ENCODE data around the gene COX6A1.
A peak's percentile ranks its signal among the peaks of the same experiment; 100 is the strongest.

COX6A1 gene

DNA sequence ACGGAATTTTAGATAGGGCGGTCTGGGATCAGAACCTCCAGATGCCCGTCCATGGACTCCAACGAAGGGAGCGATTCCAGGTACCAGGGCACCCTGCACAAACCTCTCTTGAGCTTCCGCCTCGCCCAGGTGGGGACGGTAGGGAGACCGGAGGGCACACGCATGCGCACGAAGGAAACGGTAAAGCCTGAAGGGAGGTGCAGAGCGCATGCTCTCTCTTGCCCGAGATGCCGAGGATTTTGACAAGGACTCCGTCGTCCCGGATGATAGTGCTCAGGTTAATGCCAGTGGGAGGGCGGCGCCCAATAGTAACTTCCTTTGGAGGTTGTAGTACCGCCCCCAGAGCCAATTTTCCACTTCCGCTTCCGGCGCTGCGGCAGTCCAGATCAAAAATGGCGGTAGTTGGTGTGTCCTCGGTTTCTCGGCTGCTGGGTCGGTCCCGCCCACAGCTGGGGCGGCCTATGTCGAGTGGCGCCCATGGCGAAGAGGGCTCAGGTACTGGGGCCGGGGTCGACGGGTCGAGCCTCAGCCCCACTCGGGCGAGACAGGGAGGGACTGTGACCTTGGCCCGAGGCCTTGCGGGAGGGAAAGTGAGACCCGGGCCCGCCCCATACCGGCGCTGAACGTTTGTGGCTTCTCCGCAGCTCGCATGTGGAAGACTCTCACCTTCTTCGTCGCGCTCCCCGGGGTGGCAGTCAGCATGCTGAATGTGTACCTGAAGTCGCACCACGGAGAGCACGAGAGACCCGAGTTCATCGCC, at the start of gene COX6A1:
TSS of gene COX6A1 (plus strand) at position 379 of the 760 bp plus-strand sequence. CDS start at position 393, 14 bp downstream.
- H3K27me3 ChIP-seq (ENCODE audit: insufficient read depth, poor library complexity, severe bottlenecking): no peaks in the 10 kb centered on the region
- H3K4me3 ChIP-seq (ENCODE audit: severe bottlenecking): peak within 1 kb of the TSS; percentile 68
- peaks cover 9% of the 10 kb centered on the region for H3K4me1 ChIP-seq (ENCODE audit: insufficient read depth, poor library complexity, severe bottlenecking)
- peak; percentile 99 for DNase-seq (ENCODE audit: low spot score)
- H3K36me3 ChIP-seq (ENCODE audit: low read depth): peaks cover 35% of the 10 kb centered on the region
- no peaks in the 10 kb centered on the region for H3K9me3 ChIP-seq (ENCODE audit: severe bottlenecking)
- TF ChIP-seq, protein P1, sequence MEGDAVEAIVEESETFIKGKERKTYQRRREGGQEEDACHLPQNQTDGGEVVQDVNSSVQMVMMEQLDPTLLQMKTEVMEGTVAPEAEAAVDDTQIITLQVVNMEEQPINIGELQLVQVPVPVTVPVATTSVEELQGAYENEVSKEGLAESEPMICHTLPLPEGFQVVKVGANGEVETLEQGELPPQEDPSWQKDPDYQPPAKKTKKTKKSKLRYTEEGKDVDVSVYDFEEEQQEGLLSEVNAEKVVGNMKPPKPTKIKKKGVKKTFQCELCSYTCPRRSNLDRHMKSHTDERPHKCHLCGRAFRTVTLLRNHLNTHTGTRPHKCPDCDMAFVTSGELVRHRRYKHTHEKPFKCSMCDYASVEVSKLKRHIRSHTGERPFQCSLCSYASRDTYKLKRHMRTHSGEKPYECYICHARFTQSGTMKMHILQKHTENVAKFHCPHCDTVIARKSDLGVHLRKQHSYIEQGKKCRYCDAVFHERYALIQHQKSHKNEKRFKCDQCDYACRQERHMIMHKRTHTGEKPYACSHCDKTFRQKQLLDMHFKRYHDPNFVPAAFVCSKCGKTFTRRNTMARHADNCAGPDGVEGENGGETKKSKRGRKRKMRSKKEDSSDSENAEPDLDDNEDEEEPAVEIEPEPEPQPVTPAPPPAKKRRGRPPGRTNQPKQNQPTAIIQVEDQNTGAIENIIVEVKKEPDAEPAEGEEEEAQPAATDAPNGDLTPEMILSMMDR (IDR thresholded peaks at IDR 0.05; ENCODE audit: poor library complexity, severe bottlenecking): peak; percentile 20
- H3K27ac ChIP-seq (ENCODE audit: poor library complexity, severe bottlenecking): peak within 1 kb of the TSS; percentile 46
- peak; percentile 98 for ATAC-seq (ENCODE audit: low read depth)

DNA sequence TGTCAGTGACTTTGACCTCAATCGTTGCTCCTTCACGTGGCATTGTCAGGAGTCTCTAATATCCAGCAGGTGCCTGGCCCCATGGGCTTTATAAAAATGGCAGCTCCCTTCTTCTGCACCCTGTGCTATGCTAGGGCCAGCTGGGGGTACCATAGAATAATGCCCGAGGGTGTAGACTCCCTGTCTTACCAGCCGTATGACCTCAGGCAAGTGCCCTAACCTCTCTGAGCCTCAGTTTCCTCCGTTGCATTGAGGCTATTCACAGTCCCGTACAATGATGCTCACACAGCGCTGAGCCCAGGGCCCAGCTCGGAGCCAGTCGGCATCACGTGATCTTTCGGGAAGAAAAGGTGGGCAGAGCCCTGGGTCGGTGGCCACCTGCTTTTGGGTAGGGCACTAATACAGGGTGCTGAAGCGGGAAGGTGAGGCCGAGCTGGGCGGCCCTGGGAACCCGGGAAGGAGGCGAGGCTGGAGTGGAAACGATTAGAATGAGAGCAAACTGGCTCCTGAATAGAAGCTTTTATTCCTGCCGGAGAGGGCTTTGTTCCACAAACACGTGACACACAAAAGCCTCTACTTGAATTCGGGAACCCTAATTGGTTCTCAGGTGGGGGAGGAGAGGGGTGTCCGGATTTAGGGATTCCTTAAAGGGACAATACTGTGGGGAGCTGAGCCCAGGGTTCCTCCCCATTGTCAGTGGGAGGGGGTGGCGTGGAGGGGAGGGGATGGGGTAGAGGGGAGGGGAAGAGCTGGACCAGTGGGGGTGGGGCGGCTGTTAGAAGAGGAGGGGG, 49.0 kb upstream of the COX6A1 start:
- no peaks in the 10 kb centered on the region for H3K27me3 ChIP-seq (ENCODE audit: insufficient read depth, poor library complexity, severe bottlenecking)
- TF ChIP-seq, protein P1 (IDR thresholded peaks at IDR 0.05; ENCODE audit: poor library complexity, severe bottlenecking): no peak
- H3K36me3 ChIP-seq (ENCODE audit: low read depth): no peaks in the 10 kb centered on the region
- ATAC-seq (ENCODE audit: low read depth) (no peak), DNase-seq (ENCODE audit: low spot score) (no peak)
- no peak overlapping the region for H3K4me3 ChIP-seq (ENCODE audit: severe bottlenecking)
- no peak overlapping the region for H3K27ac ChIP-seq (ENCODE audit: poor library complexity, severe bottlenecking)
- no peaks in the 10 kb centered on the region for H3K4me1 ChIP-seq (ENCODE audit: insufficient read depth, poor library complexity, severe bottlenecking)
- H3K9me3 ChIP-seq (ENCODE audit: severe bottlenecking): no peaks in the 10 kb centered on the region

DNA sequence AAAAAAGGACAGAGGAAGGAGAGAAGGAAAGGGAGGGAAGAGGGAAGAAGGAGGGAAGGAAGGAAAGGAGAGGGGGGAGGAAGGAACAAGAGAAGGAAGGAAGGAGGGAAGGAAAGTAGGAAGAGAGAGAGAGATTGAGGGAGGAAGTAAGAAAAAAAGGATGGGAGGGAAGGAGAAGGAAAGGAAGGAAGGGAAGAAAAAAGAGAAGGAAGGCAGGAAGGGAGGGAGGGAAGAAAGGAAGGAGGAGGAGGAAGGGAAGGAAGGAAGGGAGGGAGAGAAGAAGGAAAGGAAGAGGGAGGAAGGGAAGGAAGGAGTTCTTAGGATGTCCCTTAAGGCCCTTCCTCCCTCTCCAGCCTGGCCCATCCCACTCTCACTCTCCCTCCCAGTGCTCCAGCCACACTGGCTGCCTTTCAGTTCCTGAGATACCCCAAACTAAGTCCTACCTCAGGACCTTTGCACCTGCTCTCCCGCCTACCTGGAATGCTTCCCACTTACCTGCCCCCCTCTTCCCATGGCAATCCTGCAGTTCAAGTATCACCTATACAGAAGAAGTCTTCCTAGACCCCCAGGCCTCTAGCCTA, 47.3 kb upstream of the COX6A1 start:
- Histone ChIP-seq H3K4me1 (ENCODE audit: insufficient read depth, poor library complexity, severe bottlenecking) (no peaks in the 10 kb centered on the region), H3K4me3 (ENCODE audit: severe bottlenecking) (no peak overlapping the region), H3K27me3 (ENCODE audit: insufficient read depth, poor library complexity, severe bottlenecking) (no peaks in the 10 kb centered on the region), H3K9me3 (ENCODE audit: severe bottlenecking) (no peaks in the 10 kb centered on the region), H3K27ac (ENCODE audit: poor library complexity, severe bottlenecking) (no peak overlapping the region), H3K36me3 (ENCODE audit: low read depth) (no peaks in the 10 kb centered on the region)
- DNase-seq (ENCODE audit: low spot score): no peak
- TF ChIP-seq, protein P1 (IDR thresholded peaks at IDR 0.05; ENCODE audit: poor library complexity, severe bottlenecking): no peak
- no peak for ATAC-seq (ENCODE audit: low read depth)

DNA sequence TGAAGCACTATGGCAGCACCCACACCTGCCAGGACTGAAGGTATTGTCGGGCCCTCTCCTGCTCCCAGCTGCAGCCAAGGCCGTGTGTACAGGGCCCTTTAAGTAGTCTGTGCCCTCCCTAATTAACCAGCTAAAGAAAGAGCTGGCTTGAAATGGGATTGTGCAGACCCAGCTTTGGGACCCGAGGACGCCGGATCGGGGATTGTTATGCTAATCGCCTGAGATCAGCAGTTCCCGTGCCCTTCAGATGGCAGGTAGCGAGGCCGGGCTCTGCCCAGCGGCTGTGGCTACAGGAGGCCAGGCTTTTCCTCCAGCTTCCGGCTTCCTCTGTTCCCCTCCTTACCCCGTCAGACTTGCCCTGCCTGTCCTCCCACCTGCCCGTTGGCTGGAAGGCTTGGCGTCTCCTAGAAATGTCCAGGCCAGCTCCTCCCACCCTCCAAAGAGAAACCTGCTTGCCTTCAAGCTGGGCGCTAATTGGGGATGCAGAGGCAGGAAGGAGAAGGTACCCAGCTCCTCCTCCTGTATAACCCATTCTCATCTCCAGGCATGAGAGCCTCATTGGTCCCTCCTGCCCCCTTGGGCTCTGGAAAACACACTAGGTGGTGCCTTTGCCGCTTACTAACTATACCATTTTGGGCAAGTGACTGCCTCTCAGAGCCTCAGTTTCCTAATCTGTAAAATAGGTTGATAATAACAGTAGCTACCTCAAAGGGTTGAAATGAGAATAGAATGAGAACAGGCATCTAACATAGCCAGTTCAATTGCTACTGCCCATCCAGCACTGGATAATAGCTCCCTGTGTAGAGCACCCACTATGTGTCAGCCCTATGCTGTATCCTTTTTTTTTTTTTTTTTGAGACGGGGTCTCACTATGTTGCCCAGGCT, 43.2 kb upstream of the COX6A1 start:
- no peaks in the 10 kb centered on the region for H3K4me1 ChIP-seq (ENCODE audit: insufficient read depth, poor library complexity, severe bottlenecking)
- DNase-seq (ENCODE audit: low spot score) (no peak), ATAC-seq (ENCODE audit: low read depth) (peak; percentile 64)

More for the DNA sequence above, 43.2 kb upstream of the COX6A1 start:
- TF ChIP-seq, protein P1 (IDR thresholded peaks at IDR 0.05; ENCODE audit: poor library complexity, severe bottlenecking): no peak
- Histone ChIP-seq H3K36me3 (ENCODE audit: low read depth) (no peaks in the 10 kb centered on the region), H3K9me3 (ENCODE audit: severe bottlenecking) (no peaks in the 10 kb centered on the region), H3K4me3 (ENCODE audit: severe bottlenecking) (no peak overlapping the region), H3K27me3 (ENCODE audit: insufficient read depth, poor library complexity, severe bottlenecking) (no peaks in the 10 kb centered on the region), H3K27ac (ENCODE audit: poor library complexity, severe bottlenecking) (no peak overlapping the region)

Measured in RWPE2 (cell line).